H1 (cell line): ENCODE measurements around the gene CREB3. TPM values are rescaled to one million over a fixed set of nuclear protein-coding genes. Genes with fewer than 3 reads are reported as not detected.

Experiments used
- CTCF ChIA-PET: fragments of 300-600 bp; sonication (Branson Sonifier 250); formaldehyde crosslinking; loops from one replicate; lab custom pipeline; 2021; ENCODE audit not compliant: partially characterized antibody; lab: Charles Lee
- POLR2A ChIA-PET: fragments of 300-600 bp; sonication (Branson Sonifier 250); formaldehyde crosslinking; loops from one replicate; lab custom pipeline; 2021; ENCODE audit warnings: inconsistent platforms; ENCODE audit not compliant: partially characterized antibody; lab: Charles Lee
- DNase-seq, 2 experiments: peaks; one replicate each; pipeline versions ENCODE4 v3.0.0 to v3.0.0-alpha.2; 2010 to 2022; ENCODE audit warnings: low spot score in 2 of 2, low read depth in 1 of 2, mixed read lengths in 1 of 2
- FAIRE-seq: peaks from 2 replicates; lab custom pipeline; 2011; peaks lifted over from hg19 to GRCh38; lab: Jason Lieb, UNC
- H2AFZ ChIP-seq: 2 replicates; pipeline ENCODE4 v1.8.1; 2012; ENCODE audit warnings: low read length, inconsistent platforms
- H2AK5ac ChIP-seq: 2 replicates; pipeline ENCODE4 v1.6.1; 2013; ENCODE audit warnings: low read depth, low read length
- H2BK120ac ChIP-seq: replicated peaks from 2 replicates; pipeline ENCODE3; 2013; ENCODE audit warnings: low read depth, low read length, inconsistent platforms
- H2BK12ac ChIP-seq: 2 replicates; pipeline ENCODE4 v1.6.1; 2013; ENCODE audit warnings: low read depth, low read length
- H2BK15ac ChIP-seq: 2 replicates; pipeline ENCODE4 v1.6.1; 2013; ENCODE audit warnings: low read length
- H2BK20ac ChIP-seq: 2 replicates; pipeline ENCODE4 v1.6.1; 2013; ENCODE audit warnings: low read length
- H2BK5ac ChIP-seq: 2 replicates; pipeline ENCODE4 v1.6.1; 2013; ENCODE audit warnings: low read depth, low read length
- H3K14ac ChIP-seq: 2 replicates; pipeline ENCODE4 v1.6.1; 2013; ENCODE audit warnings: inconsistent platforms; ENCODE audit not compliant: insufficient read length
- H3K18ac ChIP-seq: 2 replicates; pipeline ENCODE4 v1.6.1; 2013; ENCODE audit warnings: low read length; ENCODE audit errors: extremely low read depth
- H3K23ac ChIP-seq: 2 replicates; pipeline ENCODE4 v1.6.1; 2013; ENCODE audit warnings: inconsistent platforms; ENCODE audit not compliant: insufficient read length
- H3K23me2 ChIP-seq: 2 replicates; pipeline ENCODE4 v1.6.1; 2013; ENCODE audit warnings: low read depth, low read length
- H3K27ac ChIP-seq: 2 replicates; pipeline ENCODE4 v1.6.1; 2011; ENCODE audit warnings: low read depth, low read length, inconsistent platforms
- H3K27me3 ChIP-seq, 4 experiments: replicated peaks in 1 of 4; 1 replicate in 1 of 4; 2 replicates in 3 of 4; pipeline versions ENCODE4 v1.6.1 to v1.8.1; 2011 to 2013; ENCODE audit warnings: low read length in 3 of 4, mild to moderate bottlenecking in 3 of 4, inconsistent platforms in 2 of 4, mixed read lengths in 2 of 4, moderate library complexity in 1 of 4; ENCODE audit not compliant: control insufficient read depth in 3 of 4, insufficient read depth in 3 of 4; ENCODE audit errors: extremely low read depth in 1 of 4
- H3K36me3 ChIP-seq, 4 experiments: 2 replicates each; pipeline versions ENCODE4 v1.6.1 to v1.8.1; 2011 to 2013; ENCODE audit warnings: mild to moderate bottlenecking in 4 of 4, low read length in 3 of 4, moderate library complexity in 2 of 4, control low read depth in 1 of 4, inconsistent platforms in 1 of 4; ENCODE audit not compliant: insufficient read depth in 4 of 4, control insufficient read depth in 2 of 4
- H3K4ac ChIP-seq: replicated peaks from 2 replicates; pipeline ENCODE3; 2013; ENCODE audit warnings: low read length, low read depth, mixed read lengths, inconsistent platforms; ENCODE audit not compliant: insufficient read length
- H3K4me1 ChIP-seq, 4 experiments: replicated peaks in 1 of 4; 1 replicate in 1 of 4; 2 replicates in 3 of 4; pipeline versions ENCODE4 v1.6.1 to v1.8.1; 2011 to 2013; ENCODE audit warnings: low read length in 3 of 4, inconsistent platforms in 2 of 4, mixed read lengths in 1 of 4; ENCODE audit not compliant: insufficient read depth in 4 of 4, control insufficient read depth in 3 of 4
- H3K4me2 ChIP-seq, 2 experiments: 2 replicates each; pipeline versions ENCODE4 v1.6.1 to v1.8.1; 2011 to 2013; ENCODE audit warnings: low read depth in 2 of 2, low read length in 2 of 2, control low read depth in 1 of 2, inconsistent platforms in 1 of 2, mild to moderate bottlenecking in 1 of 2; ENCODE audit not compliant: insufficient read depth in 1 of 2
- H3K4me3 ChIP-seq, 4 experiments: fragments of 200-600, 300-600 bp in 1 of 4; sonication (generic), shearing (Covaris generic), sonication (Bioruptor Twin) in 1 of 4; 2 replicates each; pipeline versions ENCODE4 v1.5.1 to v1.8.1; 2011 to 2016; ENCODE audit warnings: low read length in 4 of 4, low read depth in 3 of 4, control low read depth in 2 of 4, inconsistent platforms in 2 of 4, mild to moderate bottlenecking in 2 of 4, mixed read lengths in 1 of 4, moderate library complexity in 1 of 4; ENCODE audit not compliant: insufficient read depth in 2 of 4; ENCODE audit errors: extremely low read depth in 1 of 4
- H3K56ac ChIP-seq: replicated peaks from 2 replicates; pipeline ENCODE3; 2013; ENCODE audit warnings: low read depth, mild to moderate bottlenecking, mixed read lengths, low read length, inconsistent platforms; ENCODE audit not compliant: insufficient read length
- H3K79me1 ChIP-seq: 2 replicates; pipeline ENCODE4 v1.6.1; 2013; ENCODE audit warnings: low read depth, low read length, control low read depth
- H3K79me2 ChIP-seq, 2 experiments: 2 replicates each; pipeline versions ENCODE4 v1.6.1 to v1.8.1; 2012 to 2013; ENCODE audit warnings: low read length in 2 of 2, mild to moderate bottlenecking in 2 of 2, inconsistent platforms in 1 of 2; ENCODE audit not compliant: insufficient read depth in 2 of 2, control insufficient read depth in 1 of 2
- H3K9ac ChIP-seq, 4 experiments: replicated peaks in 1 of 4; 1 replicate in 1 of 4; 2 replicates in 3 of 4; pipeline versions ENCODE4 v1.6.1 to v1.8.1; 2011 to 2013; ENCODE audit warnings: low read depth in 3 of 4, low read length in 3 of 4, control low read depth in 2 of 4, mild to moderate bottlenecking in 2 of 4, moderate library complexity in 2 of 4, inconsistent platforms in 1 of 4; ENCODE audit errors: extremely low read depth in 1 of 4
- H3K9me3 ChIP-seq, 2 experiments: 2 replicates each; pipeline versions ENCODE4 v1.6.1 to v1.8.1; 2012 to 2013; ENCODE audit warnings: mild to moderate bottlenecking in 2 of 2, moderate library complexity in 2 of 2, control low read depth in 1 of 2, inconsistent platforms in 1 of 2, low read depth in 1 of 2, low read length in 1 of 2, mixed read lengths in 1 of 2; ENCODE audit not compliant: insufficient read depth in 2 of 2
- H4K20me1 ChIP-seq, 2 experiments: replicated peaks in 1 of 2; 2 replicates each; pipeline versions ENCODE3 to v1.8.1; 2011 to 2013; ENCODE audit warnings: inconsistent platforms in 2 of 2, low read length in 2 of 2, mild to moderate bottlenecking in 1 of 2; ENCODE audit not compliant: insufficient read depth in 2 of 2, control insufficient read depth in 1 of 2
- H4K5ac ChIP-seq: 2 replicates; pipeline ENCODE4 v1.6.1; 2013; ENCODE audit warnings: low read length, low read depth, mixed read lengths, inconsistent platforms; ENCODE audit not compliant: insufficient read length
- H4K8ac ChIP-seq: 2 replicates; pipeline ENCODE4 v1.8.0; 2013; ENCODE audit warnings: mild to moderate bottlenecking, moderate library complexity, low read length, inconsistent platforms; ENCODE audit not compliant: insufficient read depth; ENCODE audit errors: extremely low read depth
- H4K91ac ChIP-seq: replicated peaks from 2 replicates; pipeline ENCODE3; 2013; ENCODE audit warnings: low read length, mixed read lengths, inconsistent platforms; ENCODE audit not compliant: insufficient read length
- ATF3 ChIP-seq: IDR thresholded peaks from 2 replicates; pipeline ENCODE4 v1.6.1; 2011; ENCODE audit warnings: low read depth, mild to moderate bottlenecking, low read length; ENCODE audit not compliant: insufficient read depth
- BCL11A ChIP-seq, 2 experiments: IDR thresholded peaks; one replicate each; pipeline ENCODE4 v1.6.1; 2011; ENCODE audit warnings: low read depth in 2 of 2, low read length in 2 of 2, mild to moderate bottlenecking in 2 of 2
- BRCA1 ChIP-seq: IDR thresholded peaks from 2 replicates; pipeline ENCODE4 v1.6.1; 2012; ENCODE audit warnings: low read depth, low read length, improper control_type of control experiment
- CBX5 ChIP-seq: fragments of 300-800, 300-1000 bp; sonication (generic); IDR thresholded peaks from 2 replicates; pipeline ENCODE4 v1.7.1; 2016; ENCODE audit warnings: antibody characterized with exemption, low read length, low read depth
- CREB1 ChIP-seq: IDR thresholded peaks from 2 replicates; pipeline ENCODE4 v1.6.1; 2012; ENCODE audit warnings: inconsistent platforms
- CTBP2 ChIP-seq: IDR thresholded peaks from 2 replicates; pipeline ENCODE4 v1.7.0; 2011; ENCODE audit warnings: borderline replicate concordance, mild to moderate bottlenecking, moderate library complexity, mixed read lengths, low read length; ENCODE audit not compliant: insufficient read depth, insufficient read length
- EGR1 ChIP-seq: IDR thresholded peaks from 2 replicates; pipeline ENCODE4 v1.6.1; 2011; ENCODE audit warnings: low read depth, low read length, borderline replicate concordance
- GTF2F1 ChIP-seq: IDR thresholded peaks from 2 replicates; pipeline ENCODE4 v1.6.1; 2012; ENCODE audit warnings: low read depth, low read length, improper control_type of control experiment, borderline replicate concordance
- PHF8 ChIP-seq: fragments of 200-600 bp; sonication (generic); conservative IDR thresholded peaks from 2 replicates; pipeline ENCODE4 v1.7.1; 2012; ENCODE audit warnings: low read depth, mild to moderate bottlenecking, inconsistent platforms, low read length, moderate library complexity
- POLR2A ChIP-seq, 2 experiments: IDR thresholded peaks; 1 replicate in 1 of 2; 2 replicates in 1 of 2; pipeline ENCODE4 v1.6.1; 2011; ENCODE audit warnings: low read depth in 2 of 2, low read length in 2 of 2, mild to moderate bottlenecking in 2 of 2; ENCODE audit errors: control extremely low read depth in 1 of 2
- POLR2AphosphoS5 ChIP-seq: IDR thresholded peaks from 2 replicates; pipeline ENCODE4 v1.6.1; 2011; ENCODE audit warnings: low read depth, low read length
- SAP30 ChIP-seq: fragments of 300-600 bp; sonication (generic); IDR thresholded peaks from 2 replicates; pipeline ENCODE4 v1.7.1; 2012; ENCODE audit warnings: low read length, moderate library complexity, mild to moderate bottlenecking, inconsistent platforms; ENCODE audit not compliant: insufficient read depth, insufficient replicate concordance
- ZNF274 ChIP-seq: IDR thresholded peaks from 2 replicates; pipeline ENCODE4 v1.7.0; 2012; ENCODE audit warnings: low read length, borderline replicate concordance; ENCODE audit errors: extremely low read depth
- WGBS, 2 experiments: shearing (Covaris generic) in 1 of 2; methylation state at CpG; one replicate each; pipeline versions ENCODE4 v1.1.6 to v1.1.7; 2013 to 2015; ENCODE audit warnings: low lambda C conversion rate in 2 of 2, mixed read lengths in 2 of 2, inconsistent platforms in 1 of 2, low coverage in 1 of 2, missing lambda C conversion rate in 1 of 2; ENCODE audit not compliant: insufficient replicate concordance in 2 of 2, insufficient coverage in 1 of 2, insufficient read length in 1 of 2; ENCODE audit errors: extremely low coverage in 1 of 2, missing lambda C conversion rate in 1 of 2; 5-methylcytosine and 5-hydroxymethylcytosine counted together
- polyA plus RNA-seq, 7 experiments: library from polyadenylated mRNA; depleted of rRNA in 3 of 7; stranded (reverse) in 5 of 7; unstranded in 2 of 7; fragments of >200 nt in 5 of 7; fragments of 200-250 nt in 2 of 7; gene quantifications; 1 replicate in 5 of 7; 2 replicates in 1 of 7; 4 replicates in 1 of 7; pipeline versions ENCODE4 v1.2.1 to v1.2.3, GENCODE V29; 2011 to 2013; ENCODE audit warnings: missing spikeins in 2 of 7, mixed read lengths in 2 of 7
- total RNA-seq: library from RNA; stranded (reverse); fragmentation: NEBNext Ultra II Directional; extraction: Animal tissue kit (Norgen Biotek cat#: 25700); gene quantifications from 2 replicates; pipeline ENCODE4 v1.2.1, GENCODE V29; 2021

CREB3 gene
- total and polyA plus RNA-seq, 2 of the 8 experiments (the other 6 are each of a cell fraction or from before 2014, with no cell fraction given), result 24.4 to 25.7 TPM

GRCh38 chr9:35766997-35767396, 34.5 kb downstream of the CREB3 start:
- H3K23ac ChIP-seq, result no peak overlapping the region
- no peak overlapping the region for H2BK15ac ChIP-seq
- no peak overlapping the region for H2BK20ac ChIP-seq
- no peaks in the 10 kb centered on the region for H3K23me2 ChIP-seq
- no peak overlapping the region for H3K4ac ChIP-seq
- H3K27ac ChIP-seq, result no peak overlapping the region
- no peak overlapping the region for H3K4me3 ChIP-seq
- no peaks in the 10 kb centered on the region for H3K4me1 ChIP-seq
- no peak overlapping the region for H3K9ac ChIP-seq
- peaks cover 0 to 3% of the 10 kb centered on the region in 2 experiments; a peak in 1 of 4 replicates for H3K79me2 ChIP-seq
- WGBS, 2 experiments, result 90% methylated on average over 1 of the region's 2 CpGs; no CpG with 5 or more reads in 1 of the 2 experiments
- no peaks in the 10 kb centered on the region for H4K20me1 ChIP-seq
- no peak overlapping the region for H4K8ac ChIP-seq
- no peak overlapping the region for H3K14ac ChIP-seq
- ChIA-PET POLR2A (interaction anchor here (1.3 kb wide), 1 partner anchor 17 kb away, joined by 5 read pairs; no protein-coding TSS in a partner anchor), CTCF (interaction anchor here (1.1 kb wide), 1 partner anchor 67 kb away, joined by 3 read pairs; no protein-coding TSS in a partner anchor)
- DNase-seq (no peak), FAIRE-seq (no peak)
- TF ChIP-seq POLR2A (IDR thresholded peaks at IDR 0.05; ENCODE audit: control extremely low read depth in 1 of 2, low read depth in 2 of 2, low read length in 2 of 2) (no peak), PHF8 (no peak), ZNF274 (no peak), CTBP2 (no peak), CREB1 (no peak), SAP30 (no peak), POLR2AphosphoS5 (no peak), EGR1 (no peak), BCL11A (IDR thresholded peaks at IDR 0.05; ENCODE audit: low read depth in 2 of 2, low read length in 2 of 2) (no peak), BRCA1 (no peak), GTF2F1 (no peak), CBX5 (no peak), ATF3 (no peak)
- H2BK12ac ChIP-seq, result no peak overlapping the region
- H3K18ac ChIP-seq, result no peak overlapping the region
- H4K91ac ChIP-seq, result no peak overlapping the region
- H3K4me2 ChIP-seq, result no peak overlapping the region
- H3K79me1 ChIP-seq, result no peaks in the 10 kb centered on the region
- no peak overlapping the region for H4K5ac ChIP-seq
- no peak overlapping the region for H2BK120ac ChIP-seq
- H2AFZ ChIP-seq, result no peak overlapping the region
- no peak overlapping the region for H2BK5ac ChIP-seq
- H3K9me3 ChIP-seq, result no peaks in the 10 kb centered on the region
- H3K27me3 ChIP-seq, result no peaks in the 10 kb centered on the region
- no peak overlapping the region for H2AK5ac ChIP-seq
- H3K36me3 ChIP-seq, result no peaks in the 10 kb centered on the region
- H3K56ac ChIP-seq, result no peak overlapping the region
